HEK293 (cell line): ENCODE measurements around the gene LIMK1.

ENCODE experiments used
- SP3 ChIP-seq: fragments of 450-650 bp; formaldehyde crosslinking; IDR thresholded peaks from 2 replicates; pipeline ENCODE4 v1.5.1; 2016; ENCODE audit warnings: missing biosample characterization, missing genetic modification characterization
- ZBTB21 ChIP-seq: fragments of 450-650 bp; formaldehyde crosslinking; IDR thresholded peaks from 2 replicates; pipeline ENCODE4 v1.5.1; 2017; ENCODE audit warnings: missing biosample characterization, missing genetic modification characterization
- ZNF274 ChIP-seq, 2 experiments: fragments of 200-500 bp in 1 of 2; fragments of 450-650 bp in 1 of 2; sonication (Bioruptor generic) in 1 of 2; formaldehyde crosslinking in 1 of 2; IDR thresholded peaks; 2 replicates each; pipeline versions ENCODE4 v1.5.1 to v1.6.1; 2014 to 2016; ENCODE audit warnings: borderline replicate concordance in 1 of 2, inconsistent platforms in 1 of 2, low read length in 1 of 2, missing biosample characterization in 1 of 2, missing genetic modification characterization in 1 of 2
- ZNF416 ChIP-seq: fragments of 450-650 bp; formaldehyde crosslinking; IDR thresholded peaks from 2 replicates; pipeline ENCODE4 v1.5.1; 2016; ENCODE audit warnings: missing biosample characterization, missing genetic modification characterization
- ZNF560 ChIP-seq: fragments of 450-650 bp; formaldehyde crosslinking; IDR thresholded peaks from 2 replicates; pipeline ENCODE4 v1.5.1; 2017; ENCODE audit warnings: missing biosample characterization, missing genetic modification characterization, borderline replicate concordance
- ZNF624 ChIP-seq: fragments of 450-650 bp; formaldehyde crosslinking; IDR thresholded peaks from 2 replicates; pipeline ENCODE4 v1.5.1; 2017; ENCODE audit warnings: missing biosample characterization, missing genetic modification characterization
- TF ChIP-seq, protein P1 (sequence below): fragments of 450-650 bp; formaldehyde crosslinking; IDR thresholded peaks from 2 replicates; pipeline ENCODE4 v1.5.1; 2016; ENCODE audit warnings: missing biosample characterization, missing genetic modification characterization

DNA sequence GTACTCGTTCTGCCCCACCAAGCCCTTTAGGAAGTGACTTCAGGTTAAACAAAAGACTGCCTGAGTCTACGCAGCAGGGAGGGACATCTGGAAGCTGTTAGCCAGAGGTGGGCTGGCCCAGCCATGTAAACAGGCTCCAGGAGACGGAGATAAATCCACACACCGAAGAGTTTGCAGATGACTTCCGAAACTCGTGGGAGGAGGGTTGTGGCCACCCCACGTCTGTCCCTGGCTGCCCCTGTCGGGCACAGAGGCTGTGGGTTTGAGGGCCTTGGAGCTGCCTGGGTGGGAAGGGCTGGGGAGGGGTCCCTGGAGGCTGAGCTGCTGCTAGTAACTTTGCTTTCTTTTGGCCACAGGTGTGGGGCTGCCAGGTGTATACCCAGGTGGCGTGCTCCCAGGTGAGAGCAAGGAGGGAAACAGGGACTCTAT is 40.1 kb upstream of the LIMK1 start:
- TF ChIP-seq, protein P1, sequence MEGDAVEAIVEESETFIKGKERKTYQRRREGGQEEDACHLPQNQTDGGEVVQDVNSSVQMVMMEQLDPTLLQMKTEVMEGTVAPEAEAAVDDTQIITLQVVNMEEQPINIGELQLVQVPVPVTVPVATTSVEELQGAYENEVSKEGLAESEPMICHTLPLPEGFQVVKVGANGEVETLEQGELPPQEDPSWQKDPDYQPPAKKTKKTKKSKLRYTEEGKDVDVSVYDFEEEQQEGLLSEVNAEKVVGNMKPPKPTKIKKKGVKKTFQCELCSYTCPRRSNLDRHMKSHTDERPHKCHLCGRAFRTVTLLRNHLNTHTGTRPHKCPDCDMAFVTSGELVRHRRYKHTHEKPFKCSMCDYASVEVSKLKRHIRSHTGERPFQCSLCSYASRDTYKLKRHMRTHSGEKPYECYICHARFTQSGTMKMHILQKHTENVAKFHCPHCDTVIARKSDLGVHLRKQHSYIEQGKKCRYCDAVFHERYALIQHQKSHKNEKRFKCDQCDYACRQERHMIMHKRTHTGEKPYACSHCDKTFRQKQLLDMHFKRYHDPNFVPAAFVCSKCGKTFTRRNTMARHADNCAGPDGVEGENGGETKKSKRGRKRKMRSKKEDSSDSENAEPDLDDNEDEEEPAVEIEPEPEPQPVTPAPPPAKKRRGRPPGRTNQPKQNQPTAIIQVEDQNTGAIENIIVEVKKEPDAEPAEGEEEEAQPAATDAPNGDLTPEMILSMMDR (tag by site-specific recombination), result no peak
- TF ChIP-seq SP3 (tag by site-specific recombination) (no peak), ZNF624 (tag by site-specific recombination) (no peak), ZNF416 (no peak), ZBTB21 (tag by site-specific recombination) (no peak), ZNF274 (IDR thresholded peaks at IDR 0.05; ENCODE audit: low read length) (no peak), ZNF274 (tag by site-specific recombination; IDR thresholded peaks at IDR 0.05; ENCODE audit: borderline replicate concordance) (no peak), ZNF560 (tag by site-specific recombination) (no peak)
